HCT116 (cell line): Measurements from ENCODE around the gene RNF34. TPM values are rescaled to one million over a fixed set of nuclear protein-coding genes. Genes with fewer than 3 reads are reported as not detected.

Experiments used
- ATAC-seq: fragments of 200-7000 bp; cut with Tn5 transposase; 2 replicates; pipeline ENCODE4 v1.9.1; 2020; ENCODE audit warnings: mild to moderate bottlenecking, moderate library complexity
- BruUV-seq: library from RNA; stranded (reverse); fragments of 400-500 nt; replicated peaks from 2 replicates; lab custom pipeline; 2021; lab: Mats Ljungman, UMichigan
- CTCF ChIA-PET: fragments of 300-600 bp; sonication (Branson Sonifier 250); formaldehyde crosslinking; loops from one replicate; lab custom pipeline; 2021; ENCODE audit warnings: antibody characterized with exemption; lab: Charles Lee
- POLR2A ChIA-PET: fragments of 300-600, 350-600 bp; sonication (Branson Sonifier 250); formaldehyde crosslinking; loops from one replicate; lab custom pipeline; 2021; ENCODE audit warnings: antibody characterized with exemption; lab: Charles Lee
- RAD21 ChIA-PET, 2 experiments: fragments of 300-600 bp; sonication (Branson Sonifier 250); formaldehyde crosslinking; loops; one replicate each; lab custom pipeline; 2023; ENCODE audit warnings: low total read pairs in 2 of 2; ENCODE audit not compliant: uncharacterized antibody in 2 of 2, unreplicated experiment in 2 of 2, low non-redundant PET in 1 of 2; lab: Charles Lee
- DNase-seq: peaks from one replicate; pipeline ENCODE4 v3.0.0-alpha.2; 2010; ENCODE audit warnings: low read depth, low spot score
- H2AFZ ChIP-seq: fragments of 200-600 bp; shearing (Covaris generic), sonication (generic); 2 replicates; pipeline ENCODE4 v1.6.1; 2017; ENCODE audit warnings: low read depth, mixed run types, mixed read lengths, antibody characterized with exemption, low read length; ENCODE audit not compliant: poor library complexity, severe bottlenecking
- H3K27ac ChIP-seq: 2 replicates; pipeline ENCODE4 v1.5.1; 2012; ENCODE audit warnings: low read depth, low read length
- H3K27me3 ChIP-seq: fragments of 200-600 bp; sonication (generic); 2 replicates; pipeline ENCODE4 v1.6.1; 2016; ENCODE audit warnings: mixed run types, low read length, mixed read lengths; ENCODE audit not compliant: insufficient read depth
- H3K36me3 ChIP-seq, 2 experiments: fragments of 200-500 bp in 1 of 2; fragments of 200-600 bp in 1 of 2; sonication (Bioruptor generic) in 1 of 2; sonication (generic) in 1 of 2; 2 replicates each; pipeline versions ENCODE4 v1.5.1 to v1.6.1; 2014 to 2016; ENCODE audit warnings: low read length in 2 of 2, inconsistent platforms in 1 of 2, mixed read lengths in 1 of 2, mixed run types in 1 of 2; ENCODE audit not compliant: insufficient read depth in 2 of 2, control insufficient read depth in 1 of 2
- H3K4me1 ChIP-seq, 2 experiments: fragments of 200-600 bp in 1 of 2; sonication (generic) in 1 of 2; 2 replicates each; pipeline versions ENCODE4 v1.5.1 to v1.6.1; 2012 to 2017; ENCODE audit warnings: low read length in 2 of 2, inconsistent platforms in 1 of 2, mild to moderate bottlenecking in 1 of 2, mixed read lengths in 1 of 2, mixed run types in 1 of 2, moderate library complexity in 1 of 2; ENCODE audit not compliant: insufficient read depth in 2 of 2, control insufficient read depth in 1 of 2
- H3K4me2 ChIP-seq: fragments of 200-600 bp; sonication (generic); 2 replicates; pipeline ENCODE4 v1.6.1; 2017; ENCODE audit warnings: mixed run types, low read length, mixed read lengths
- H3K4me3 ChIP-seq, 2 experiments: fragments of 200-600 bp in 1 of 2; sonication (generic) in 1 of 2; replicated peaks in 1 of 2; 2 replicates each; pipeline ENCODE4 v1.5.1; 2011 to 2016; ENCODE audit warnings: low read length in 2 of 2, control low read depth in 1 of 2, low read depth in 1 of 2, mild to moderate bottlenecking in 1 of 2, mixed read lengths in 1 of 2, mixed run types in 1 of 2
- H3K79me2 ChIP-seq: fragments of 200-600 bp; sonication (generic); 2 replicates; pipeline ENCODE4 v1.6.1; 2017; ENCODE audit warnings: mild to moderate bottlenecking, mixed run types, low read length, moderate library complexity, mixed read lengths; ENCODE audit not compliant: insufficient read depth
- H3K9ac ChIP-seq: fragments of 200-600 bp; sonication (generic); 2 replicates; pipeline ENCODE4 v1.6.1; 2016; ENCODE audit warnings: low read length, mixed read lengths
- H3K9me2 ChIP-seq: fragments of 200-600 bp; sonication (generic), shearing (Covaris generic); 2 replicates; pipeline ENCODE4 v1.6.1; 2017; ENCODE audit warnings: mixed run types, mild to moderate bottlenecking, moderate library complexity; ENCODE audit not compliant: insufficient read depth
- H3K9me3 ChIP-seq, 2 experiments: fragments of 200-500 bp in 1 of 2; fragments of 200-600 bp in 1 of 2; sonication (Bioruptor generic) in 1 of 2; sonication (generic) in 1 of 2; 2 replicates each; pipeline ENCODE4 v1.6.1; 2014 to 2017; ENCODE audit warnings: low read length in 2 of 2, mixed read lengths in 2 of 2, inconsistent platforms in 1 of 2, low read depth in 1 of 2, mild to moderate bottlenecking in 1 of 2, mixed run types in 1 of 2, moderate library complexity in 1 of 2; ENCODE audit not compliant: control insufficient read depth in 1 of 2, insufficient read depth in 1 of 2
- H4K20me1 ChIP-seq: fragments of 200-600 bp; sonication (generic), shearing (Covaris generic); 2 replicates; pipeline ENCODE4 v1.6.1; 2017; ENCODE audit warnings: mixed run types, mild to moderate bottlenecking, moderate library complexity; ENCODE audit not compliant: insufficient read depth
- CEBPB ChIP-seq: IDR thresholded peaks from 2 replicates; pipeline ENCODE4 v1.6.1; 2012; ENCODE audit warnings: low read depth
- FOSL1 ChIP-seq: IDR thresholded peaks from 2 replicates; pipeline ENCODE4 v1.6.1; 2012; ENCODE audit warnings: low read depth
- POLR2A ChIP-seq: IDR thresholded peaks from 2 replicates; pipeline ENCODE4 v1.7.0; 2011; ENCODE audit warnings: borderline replicate concordance; ENCODE audit not compliant: insufficient read depth, insufficient read length; ENCODE audit errors: extremely low read depth
- RAD21 ChIP-seq: IDR thresholded peaks from 2 replicates; pipeline ENCODE4 v1.6.1; 2012; ENCODE audit warnings: low read depth, mild to moderate bottlenecking
- SP1 ChIP-seq: IDR thresholded peaks from 2 replicates; pipeline ENCODE4 v1.6.1; 2012; ENCODE audit warnings: low read depth
- TCF7L2 ChIP-seq: IDR thresholded peaks from 2 replicates; pipeline ENCODE4 v1.7.0; 2011; ENCODE audit warnings: borderline replicate concordance, inconsistent platforms; ENCODE audit not compliant: insufficient read depth, insufficient read length; ENCODE audit errors: extremely low read depth
- intact Hi-C: fragments of 100-400 bp; cut with micrococcal nuclease; formaldehyde crosslinking; loops from 2 replicates; pipeline ENCODE4 v1.10.0; 2022
- total RNA-seq: library from RNA; stranded (reverse); gene quantifications from one replicate; pipeline ENCODE4 v1.2.1, GENCODE V29; 2021; ENCODE audit not compliant: unreplicated experiment
- TF ChIP-seq, protein P1 (sequence below): IDR thresholded peaks from 2 replicates; pipeline ENCODE4 v1.6.1; 2011; ENCODE audit warnings: mild to moderate bottlenecking, low read length, moderate library complexity; ENCODE audit not compliant: insufficient replicate concordance; ENCODE audit errors: extremely low read depth
- TF ChIP-seq, protein P2 (sequence below): IDR thresholded peaks from 2 replicates; pipeline ENCODE4 v1.6.1; 2012; ENCODE audit warnings: low read depth

The RNF34 gene
- total RNA-seq, 1 experiment from 2014 or later, result 47.8 TPM

DNA sequence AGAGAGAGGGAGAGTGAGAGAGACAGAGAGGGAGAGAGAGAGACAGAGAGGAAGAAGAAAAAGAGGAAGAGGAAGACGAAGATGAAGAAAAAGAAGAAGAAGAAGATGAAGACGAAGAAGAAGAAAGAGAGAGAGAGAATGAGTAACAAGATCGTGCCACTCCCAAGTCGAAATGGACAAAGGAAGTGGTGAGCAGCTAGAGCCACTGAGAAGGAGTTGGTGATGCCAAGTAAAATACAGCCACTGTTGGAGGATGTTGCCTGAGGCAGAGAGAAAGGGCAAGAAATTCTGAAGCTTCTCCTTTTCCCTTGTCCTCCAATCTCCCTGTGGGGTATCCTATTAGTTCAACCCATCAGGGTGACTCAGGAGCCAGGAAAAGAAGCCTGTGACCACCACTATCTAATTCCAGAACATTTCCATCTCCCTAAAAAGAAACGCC, 35.2 kb upstream of the RNF34 start:
- H3K4me1 ChIP-seq, result peaks cover 0 to 7% of the 10 kb centered on the region in 2 experiments; a peak in 2 of 4 replicates
- no peaks in the 10 kb centered on the region for H4K20me1 ChIP-seq
- TF ChIP-seq SP1 (no peak), CEBPB (no peak), TCF7L2 (no peak)
- no peak overlapping the region for H3K27ac ChIP-seq
- ATAC-seq (no peak), DNase-seq (no peak)
- peaks cover 3% of the 10 kb centered on the region; the same call in 1 of the 2 replicates for H3K27me3 ChIP-seq
- H3K9me2 ChIP-seq, result no peaks in the 10 kb centered on the region
- no peak overlapping the region for H2AFZ ChIP-seq
- H3K36me3 ChIP-seq, result no peaks in the 10 kb centered on the region
- H3K9me3 ChIP-seq, result no peaks in the 10 kb centered on the region
- BruUV-seq, result no TSS peak
- POLR2A ChIA-PET, result no interaction called here
- intact Hi-C loops, result no loop called here
- CTCF ChIA-PET, result no interaction called here
- H3K79me2 ChIP-seq, result no peaks in the 10 kb centered on the region
- H3K4me2 ChIP-seq, result no peak overlapping the region
- H3K4me3 ChIP-seq, result no peak overlapping the region
- no peak overlapping the region for H3K9ac ChIP-seq
- RAD21 ChIA-PET, result no interaction called here

DNA sequence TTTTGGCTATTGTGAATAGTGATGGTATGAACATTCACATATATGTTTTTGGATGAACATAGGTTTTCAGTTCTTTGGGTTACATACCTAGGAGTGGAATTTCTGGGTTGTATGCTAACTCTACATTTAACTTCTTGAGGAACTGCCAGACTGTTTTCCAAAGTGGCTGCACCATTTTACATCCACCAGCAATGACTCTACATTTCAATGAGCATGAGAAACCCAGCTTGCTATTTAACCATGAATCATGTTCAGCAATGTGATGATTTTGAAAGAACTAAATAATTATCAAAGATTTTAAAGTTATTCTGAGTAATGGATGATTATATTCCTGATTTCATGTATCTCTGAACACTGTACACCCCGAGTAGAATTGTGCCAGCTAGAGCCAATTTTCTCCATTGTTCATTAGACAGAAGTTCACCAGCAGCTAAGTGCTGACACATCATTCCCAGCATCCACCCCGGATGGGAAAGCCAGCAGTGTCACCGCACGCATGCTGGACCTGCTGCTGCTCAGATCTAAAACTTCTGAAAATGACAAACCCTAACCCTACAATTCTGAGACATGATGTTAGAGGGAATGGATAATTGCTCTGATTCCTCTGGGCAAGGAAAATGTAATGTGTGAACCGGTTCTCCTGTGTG, 34.4 kb upstream of the RNF34 start:
- Histone ChIP-seq H2AFZ (no peak overlapping the region), H3K4me1 (peaks cover 0 to 7% of the 10 kb centered on the region in 2 experiments; a peak in 2 of 4 replicates), H3K4me3 (no peak overlapping the region), H3K4me2 (no peak overlapping the region), H3K9me3 (no peaks in the 10 kb centered on the region), H3K9ac (no peak overlapping the region), H3K27me3 (peaks cover 3% of the 10 kb centered on the region; the same call in 1 of the 2 replicates), H3K9me2 (no peaks in the 10 kb centered on the region), H4K20me1 (no peaks in the 10 kb centered on the region), H3K27ac (no peak overlapping the region), H3K79me2 (no peaks in the 10 kb centered on the region), H3K36me3 (no peaks in the 10 kb centered on the region)
- RAD21 ChIA-PET, result no interaction called here
- no TSS peak for BruUV-seq
- POLR2A ChIA-PET, result interaction anchor here (1.6 kb wide), 1 partner anchor 13 kb away, joined by 4 read pairs; the partner anchor contains the start of gene ANAPC5
- ATAC-seq, result no peak
- DNase-seq, result no peak
- CTCF ChIA-PET, result no interaction called here
- intact Hi-C loops, result no loop called here
- TF ChIP-seq POLR2A (no peak), FOSL1 (no peak), RAD21 (no peak), TCF7L2 (no peak), SP1 (no peak)
- TF ChIP-seq, protein P1, sequence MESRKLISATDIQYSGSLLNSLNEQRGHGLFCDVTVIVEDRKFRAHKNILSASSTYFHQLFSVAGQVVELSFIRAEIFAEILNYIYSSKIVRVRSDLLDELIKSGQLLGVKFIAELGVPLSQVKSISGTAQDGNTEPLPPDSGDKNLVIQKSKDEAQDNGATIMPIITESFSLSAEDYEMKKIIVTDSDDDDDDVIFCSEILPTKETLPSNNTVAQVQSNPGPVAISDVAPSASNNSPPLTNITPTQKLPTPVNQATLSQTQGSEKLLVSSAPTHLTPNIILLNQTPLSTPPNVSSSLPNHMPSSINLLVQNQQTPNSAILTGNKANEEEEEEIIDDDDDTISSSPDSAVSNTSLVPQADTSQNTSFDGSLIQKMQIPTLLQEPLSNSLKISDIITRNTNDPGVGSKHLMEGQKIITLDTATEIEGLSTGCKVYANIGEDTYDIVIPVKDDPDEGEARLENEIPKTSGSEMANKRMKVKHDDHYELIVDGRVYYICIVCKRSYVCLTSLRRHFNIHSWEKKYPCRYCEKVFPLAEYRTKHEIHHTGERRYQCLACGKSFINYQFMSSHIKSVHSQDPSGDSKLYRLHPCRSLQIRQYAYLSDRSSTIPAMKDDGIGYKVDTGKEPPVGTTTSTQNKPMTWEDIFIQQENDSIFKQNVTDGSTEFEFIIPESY, result no peak
- TF ChIP-seq, protein P2, sequence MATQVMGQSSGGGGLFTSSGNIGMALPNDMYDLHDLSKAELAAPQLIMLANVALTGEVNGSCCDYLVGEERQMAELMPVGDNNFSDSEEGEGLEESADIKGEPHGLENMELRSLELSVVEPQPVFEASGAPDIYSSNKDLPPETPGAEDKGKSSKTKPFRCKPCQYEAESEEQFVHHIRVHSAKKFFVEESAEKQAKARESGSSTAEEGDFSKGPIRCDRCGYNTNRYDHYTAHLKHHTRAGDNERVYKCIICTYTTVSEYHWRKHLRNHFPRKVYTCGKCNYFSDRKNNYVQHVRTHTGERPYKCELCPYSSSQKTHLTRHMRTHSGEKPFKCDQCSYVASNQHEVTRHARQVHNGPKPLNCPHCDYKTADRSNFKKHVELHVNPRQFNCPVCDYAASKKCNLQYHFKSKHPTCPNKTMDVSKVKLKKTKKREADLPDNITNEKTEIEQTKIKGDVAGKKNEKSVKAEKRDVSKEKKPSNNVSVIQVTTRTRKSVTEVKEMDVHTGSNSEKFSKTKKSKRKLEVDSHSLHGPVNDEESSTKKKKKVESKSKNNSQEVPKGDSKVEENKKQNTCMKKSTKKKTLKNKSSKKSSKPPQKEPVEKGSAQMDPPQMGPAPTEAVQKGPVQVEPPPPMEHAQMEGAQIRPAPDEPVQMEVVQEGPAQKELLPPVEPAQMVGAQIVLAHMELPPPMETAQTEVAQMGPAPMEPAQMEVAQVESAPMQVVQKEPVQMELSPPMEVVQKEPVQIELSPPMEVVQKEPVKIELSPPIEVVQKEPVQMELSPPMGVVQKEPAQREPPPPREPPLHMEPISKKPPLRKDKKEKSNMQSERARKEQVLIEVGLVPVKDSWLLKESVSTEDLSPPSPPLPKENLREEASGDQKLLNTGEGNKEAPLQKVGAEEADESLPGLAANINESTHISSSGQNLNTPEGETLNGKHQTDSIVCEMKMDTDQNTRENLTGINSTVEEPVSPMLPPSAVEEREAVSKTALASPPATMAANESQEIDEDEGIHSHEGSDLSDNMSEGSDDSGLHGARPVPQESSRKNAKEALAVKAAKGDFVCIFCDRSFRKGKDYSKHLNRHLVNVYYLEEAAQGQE, result no peak
